ENCODE results near the gene DEDD2. TPM values are rescaled to one million over a fixed set of nuclear protein-coding genes. Genes with fewer than 3 reads are reported as not detected.

Gene DEDD2
- total RNA-seq, 1 donor from 2014 or later: 27.1 TPM

DNA sequence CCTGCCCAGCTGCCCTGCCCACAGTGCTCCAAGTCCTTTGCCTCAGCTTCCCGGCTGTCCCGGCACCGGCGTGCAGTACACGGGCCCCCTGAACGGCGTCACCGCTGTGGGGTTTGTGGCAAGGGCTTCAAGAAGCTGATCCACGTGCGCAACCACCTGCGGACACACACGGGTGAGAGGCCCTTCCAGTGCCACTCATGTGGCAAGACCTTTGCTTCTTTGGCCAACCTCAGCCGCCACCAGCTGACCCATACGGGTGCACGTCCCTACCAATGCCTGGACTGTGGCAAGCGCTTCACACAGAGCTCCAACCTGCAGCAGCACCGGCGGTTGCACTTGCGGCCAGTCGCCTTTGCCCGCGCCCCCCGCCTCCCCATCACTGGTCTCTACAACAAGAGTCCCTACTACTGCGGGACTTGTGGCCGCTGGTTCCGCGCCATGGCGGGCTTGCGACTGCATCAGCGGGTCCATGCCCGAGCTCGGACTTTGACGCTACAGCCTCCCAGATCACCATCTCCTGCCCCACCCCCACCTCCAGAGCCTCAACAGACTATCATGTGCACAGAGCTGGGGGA, 8.3 kb upstream of the DEDD2 start:
- Mint-ChIP-seq H3K4me1 (ENCODE audit: unreplicated experiment) (peaks cover 7% of the 10 kb centered on the region), H3K27me3 (ENCODE audit: unreplicated experiment) (peaks cover 9% of the 10 kb centered on the region), H3K4me3 (ENCODE audit: unreplicated experiment) (no peak overlapping the region), H3K36me3 (ENCODE audit: low read depth, unreplicated experiment) (peaks cover 33% of the 10 kb centered on the region), H3K9me3 (ENCODE audit: unreplicated experiment) (no peaks in the 10 kb centered on the region), H3K27ac (ENCODE audit: unreplicated experiment) (no peak overlapping the region)
- DNase-seq (ENCODE audit: low spot score): no peak
- TF ChIP-seq, protein P1, sequence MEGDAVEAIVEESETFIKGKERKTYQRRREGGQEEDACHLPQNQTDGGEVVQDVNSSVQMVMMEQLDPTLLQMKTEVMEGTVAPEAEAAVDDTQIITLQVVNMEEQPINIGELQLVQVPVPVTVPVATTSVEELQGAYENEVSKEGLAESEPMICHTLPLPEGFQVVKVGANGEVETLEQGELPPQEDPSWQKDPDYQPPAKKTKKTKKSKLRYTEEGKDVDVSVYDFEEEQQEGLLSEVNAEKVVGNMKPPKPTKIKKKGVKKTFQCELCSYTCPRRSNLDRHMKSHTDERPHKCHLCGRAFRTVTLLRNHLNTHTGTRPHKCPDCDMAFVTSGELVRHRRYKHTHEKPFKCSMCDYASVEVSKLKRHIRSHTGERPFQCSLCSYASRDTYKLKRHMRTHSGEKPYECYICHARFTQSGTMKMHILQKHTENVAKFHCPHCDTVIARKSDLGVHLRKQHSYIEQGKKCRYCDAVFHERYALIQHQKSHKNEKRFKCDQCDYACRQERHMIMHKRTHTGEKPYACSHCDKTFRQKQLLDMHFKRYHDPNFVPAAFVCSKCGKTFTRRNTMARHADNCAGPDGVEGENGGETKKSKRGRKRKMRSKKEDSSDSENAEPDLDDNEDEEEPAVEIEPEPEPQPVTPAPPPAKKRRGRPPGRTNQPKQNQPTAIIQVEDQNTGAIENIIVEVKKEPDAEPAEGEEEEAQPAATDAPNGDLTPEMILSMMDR (IDR thresholded peaks at IDR 0.05; ENCODE audit: unreplicated experiment): no peak

GRCh38 chr19:42224940-42225717, 7.7 kb upstream of the DEDD2 start:
- no peak overlapping the region for H3K27ac Mint-ChIP-seq (ENCODE audit: unreplicated experiment)
- peaks cover 9% of the 10 kb centered on the region for H3K27me3 Mint-ChIP-seq (ENCODE audit: unreplicated experiment)
- TF ChIP-seq, protein P1 (IDR thresholded peaks at IDR 0.05; ENCODE audit: unreplicated experiment): no peak
- H3K4me3 Mint-ChIP-seq (ENCODE audit: unreplicated experiment): peak overlapping the region; percentile 80
- no peaks in the 10 kb centered on the region for H3K9me3 Mint-ChIP-seq (ENCODE audit: unreplicated experiment)
- no peak for DNase-seq (ENCODE audit: low spot score)
- peaks cover 13% of the 10 kb centered on the region for H3K4me1 Mint-ChIP-seq (ENCODE audit: unreplicated experiment)
- H3K36me3 Mint-ChIP-seq (ENCODE audit: low read depth, unreplicated experiment): peaks cover 33% of the 10 kb centered on the region

DNA sequence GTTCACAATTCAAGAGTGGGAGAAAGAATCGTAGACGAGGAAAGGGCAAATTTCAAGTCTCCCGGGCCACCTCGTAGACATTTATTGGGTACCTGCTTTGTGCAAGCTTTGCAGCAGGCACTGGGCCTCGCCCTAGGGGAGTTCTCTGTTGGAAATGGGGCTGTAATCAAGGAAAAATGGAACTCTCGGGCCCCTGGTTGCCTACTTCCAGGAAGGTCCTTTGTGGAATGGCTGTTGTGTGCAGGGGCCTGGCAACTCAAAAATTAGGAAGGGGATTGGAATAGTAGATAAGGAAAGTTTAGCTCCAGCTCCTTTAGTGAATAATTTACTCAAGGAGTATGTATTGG, 3.2 kb upstream of the DEDD2 start:
- Mint-ChIP-seq H3K4me1 (ENCODE audit: unreplicated experiment) (peaks cover 31% of the 10 kb centered on the region), H3K4me3 (ENCODE audit: unreplicated experiment) (peak overlapping the region; percentile 100), H3K36me3 (ENCODE audit: low read depth, unreplicated experiment) (peaks cover 29% of the 10 kb centered on the region), H3K27ac (ENCODE audit: unreplicated experiment) (peak overlapping the region; percentile 80), H3K9me3 (ENCODE audit: unreplicated experiment) (no peaks in the 10 kb centered on the region), H3K27me3 (ENCODE audit: unreplicated experiment) (peaks cover 20% of the 10 kb centered on the region)
- DNase-seq (ENCODE audit: low spot score): no peak
- TF ChIP-seq, protein P1 (IDR thresholded peaks at IDR 0.05; ENCODE audit: unreplicated experiment): no peak

DNA sequence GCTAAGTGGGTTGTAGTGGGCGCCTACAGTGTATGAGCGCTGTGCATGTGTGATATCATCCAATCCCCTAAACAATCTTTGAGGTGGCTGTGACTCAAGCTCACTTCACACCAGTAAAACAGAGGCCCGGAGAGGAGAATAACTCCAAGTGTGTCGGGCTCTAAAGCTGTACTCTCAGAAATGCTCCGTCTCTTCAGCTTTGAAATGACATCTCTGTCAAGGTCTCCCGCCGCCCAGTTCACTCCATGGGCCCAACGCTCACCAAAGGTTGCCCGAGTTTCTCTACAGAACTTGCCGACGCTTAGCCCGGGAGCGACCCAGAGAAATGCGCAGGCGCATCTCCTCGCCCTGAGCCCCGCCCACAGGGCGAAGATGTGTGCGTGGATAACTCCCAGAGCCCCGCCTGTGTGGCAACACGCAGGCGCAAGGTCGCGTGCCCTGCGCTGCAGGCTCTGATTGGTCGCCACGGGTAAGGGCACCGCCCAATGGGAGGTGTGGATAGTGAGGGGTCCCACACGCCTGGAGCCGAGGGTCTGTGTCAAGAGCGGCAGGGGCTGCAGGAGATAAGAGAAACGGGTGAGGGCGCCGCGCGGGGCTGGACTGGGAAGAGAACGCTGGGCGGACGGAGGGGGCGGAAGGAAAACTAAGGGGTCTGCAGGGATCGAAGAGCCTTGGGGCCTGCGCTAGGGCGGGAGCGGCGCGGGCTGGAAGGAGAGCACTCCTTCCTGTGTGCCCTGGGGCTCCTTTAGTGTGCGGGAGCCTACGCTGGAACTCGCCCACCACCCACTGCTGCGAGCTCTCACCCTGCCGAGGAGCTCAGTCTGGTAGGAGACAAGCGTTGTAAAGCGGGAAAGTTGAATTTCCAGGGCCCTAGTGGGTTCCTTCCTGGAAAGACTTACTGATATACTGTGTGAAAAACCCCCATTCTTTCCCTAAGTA, 2.6 kb upstream of the DEDD2 start, which contains the start of gene ZNF526:
ZNF526 (plus strand) TSS at position 501 of the 939 bp plus-strand sequence. CDS start 4,092 bp downstream, outside the sequence.
- H3K27me3 Mint-ChIP-seq (ENCODE audit: unreplicated experiment): peaks cover 20% of the 10 kb centered on the region
- TF ChIP-seq, protein P1 (IDR thresholded peaks at IDR 0.05; ENCODE audit: unreplicated experiment): no peak
- H3K4me1 Mint-ChIP-seq (ENCODE audit: unreplicated experiment): peaks cover 34% of the 10 kb centered on the region
- DNase-seq (ENCODE audit: low spot score): peak; percentile 96
- no peaks in the 10 kb centered on the region for H3K9me3 Mint-ChIP-seq (ENCODE audit: unreplicated experiment)
- peak within 1 kb of the TSS; percentile 100 for H3K4me3 Mint-ChIP-seq (ENCODE audit: unreplicated experiment)
- H3K27ac Mint-ChIP-seq (ENCODE audit: unreplicated experiment): peak within 1 kb of the TSS; percentile 95
- peaks cover 29% of the 10 kb centered on the region for H3K36me3 Mint-ChIP-seq (ENCODE audit: low read depth, unreplicated experiment)

Measured in endothelial cell (in vitro differentiated cells).